LNCAP (cell line): Measurements from ENCODE around the gene SYN1.

Experiments
- TF ChIP-seq, protein P1 (sequence below): fragments of 450-650 bp; IDR thresholded peaks from 2 replicates; pipeline ENCODE4 v1.5.1; 2017; ENCODE audit warnings: mild to moderate bottlenecking

The SYN1 gene

DNA sequence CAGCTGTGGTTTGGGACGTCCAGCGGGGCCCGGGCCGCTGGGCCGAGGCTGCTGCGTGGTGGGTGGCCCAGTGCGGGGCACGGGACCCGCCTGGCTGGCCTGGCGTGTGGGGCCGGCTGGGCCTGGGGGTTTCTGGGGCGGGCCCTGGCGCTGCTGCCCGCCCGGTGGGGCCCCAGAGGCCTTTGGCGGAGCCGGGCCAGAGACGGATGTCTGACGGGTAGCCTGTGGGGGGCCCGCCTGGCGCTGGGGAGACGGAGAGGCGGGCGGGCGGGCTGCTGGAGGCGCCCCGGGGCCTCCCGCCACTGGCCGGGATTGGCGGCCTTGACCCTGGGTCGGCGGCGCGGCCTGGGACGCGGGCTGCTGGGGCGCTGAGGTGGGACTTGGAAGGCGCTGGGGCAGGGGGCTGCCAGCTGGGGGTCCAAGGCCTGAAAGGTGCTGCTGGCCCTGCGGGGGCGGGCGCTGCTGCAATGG, 45.5 kb downstream of the SYN1 start:
- TF ChIP-seq, protein P1, sequence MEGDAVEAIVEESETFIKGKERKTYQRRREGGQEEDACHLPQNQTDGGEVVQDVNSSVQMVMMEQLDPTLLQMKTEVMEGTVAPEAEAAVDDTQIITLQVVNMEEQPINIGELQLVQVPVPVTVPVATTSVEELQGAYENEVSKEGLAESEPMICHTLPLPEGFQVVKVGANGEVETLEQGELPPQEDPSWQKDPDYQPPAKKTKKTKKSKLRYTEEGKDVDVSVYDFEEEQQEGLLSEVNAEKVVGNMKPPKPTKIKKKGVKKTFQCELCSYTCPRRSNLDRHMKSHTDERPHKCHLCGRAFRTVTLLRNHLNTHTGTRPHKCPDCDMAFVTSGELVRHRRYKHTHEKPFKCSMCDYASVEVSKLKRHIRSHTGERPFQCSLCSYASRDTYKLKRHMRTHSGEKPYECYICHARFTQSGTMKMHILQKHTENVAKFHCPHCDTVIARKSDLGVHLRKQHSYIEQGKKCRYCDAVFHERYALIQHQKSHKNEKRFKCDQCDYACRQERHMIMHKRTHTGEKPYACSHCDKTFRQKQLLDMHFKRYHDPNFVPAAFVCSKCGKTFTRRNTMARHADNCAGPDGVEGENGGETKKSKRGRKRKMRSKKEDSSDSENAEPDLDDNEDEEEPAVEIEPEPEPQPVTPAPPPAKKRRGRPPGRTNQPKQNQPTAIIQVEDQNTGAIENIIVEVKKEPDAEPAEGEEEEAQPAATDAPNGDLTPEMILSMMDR, result no peak

DNA sequence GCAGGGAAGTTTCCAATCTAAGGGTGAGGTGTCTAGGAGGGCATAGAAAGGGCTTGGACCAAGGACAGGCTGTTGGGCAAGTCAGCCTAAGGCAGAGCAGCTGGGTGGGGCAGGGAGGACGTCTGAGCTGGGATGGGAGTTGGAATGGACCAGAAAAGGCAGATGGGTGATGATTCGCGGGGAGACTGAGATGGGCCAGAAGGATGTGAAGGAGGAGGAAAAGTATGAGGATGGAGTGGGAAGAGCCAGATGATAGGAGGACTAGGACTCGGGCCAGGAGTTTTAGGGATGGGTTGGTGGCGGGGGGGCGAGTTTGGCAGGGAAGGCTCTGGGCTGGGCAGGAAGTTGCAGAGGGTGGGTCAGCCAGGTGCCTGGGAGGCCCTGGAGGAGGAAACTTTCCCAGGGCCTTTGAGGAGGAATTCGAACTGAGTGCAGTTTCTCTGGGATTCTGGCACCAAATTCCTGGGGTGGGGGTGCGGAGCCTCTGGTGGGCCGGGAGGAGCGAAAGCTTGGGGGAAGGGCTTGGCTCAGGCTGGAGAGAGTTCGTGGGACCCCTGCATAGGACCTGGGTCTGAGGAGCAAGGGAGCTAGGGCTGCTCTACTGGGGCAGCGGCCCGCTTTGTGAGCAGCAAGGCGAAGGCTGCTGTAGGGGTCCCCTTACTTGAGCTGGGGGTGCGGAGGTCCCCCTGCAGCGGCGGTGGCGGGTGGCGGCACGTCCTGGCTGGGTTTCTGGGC, 46.1 kb downstream of the SYN1 start:
- TF ChIP-seq, protein P1, result no peak

GRCh38 chrX:47572773-47573340, 46.8 kb downstream of the SYN1 start:
- TF ChIP-seq, protein P1, result no peak

DNA sequence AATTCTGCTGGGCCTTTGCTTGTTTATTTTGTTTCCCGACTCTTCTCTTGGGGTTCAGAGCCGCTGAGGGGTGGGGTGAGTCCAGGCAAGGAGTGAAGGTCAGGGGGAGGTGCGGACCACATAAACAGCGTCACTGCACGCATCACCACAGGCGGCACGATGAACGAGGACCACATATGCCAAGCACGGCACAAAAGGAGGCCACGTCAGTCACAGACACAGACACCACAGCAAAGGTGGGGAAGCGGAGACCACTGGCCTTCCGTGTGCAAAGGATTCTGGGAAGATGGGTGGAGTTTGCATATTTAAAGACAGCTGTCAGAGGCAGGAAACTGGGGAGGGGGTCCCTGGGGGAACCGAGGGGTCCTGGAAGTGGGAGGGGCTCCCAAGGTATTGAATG, 47.8 kb downstream of the SYN1 start:
- TF ChIP-seq, protein P1, result no peak

DNA sequence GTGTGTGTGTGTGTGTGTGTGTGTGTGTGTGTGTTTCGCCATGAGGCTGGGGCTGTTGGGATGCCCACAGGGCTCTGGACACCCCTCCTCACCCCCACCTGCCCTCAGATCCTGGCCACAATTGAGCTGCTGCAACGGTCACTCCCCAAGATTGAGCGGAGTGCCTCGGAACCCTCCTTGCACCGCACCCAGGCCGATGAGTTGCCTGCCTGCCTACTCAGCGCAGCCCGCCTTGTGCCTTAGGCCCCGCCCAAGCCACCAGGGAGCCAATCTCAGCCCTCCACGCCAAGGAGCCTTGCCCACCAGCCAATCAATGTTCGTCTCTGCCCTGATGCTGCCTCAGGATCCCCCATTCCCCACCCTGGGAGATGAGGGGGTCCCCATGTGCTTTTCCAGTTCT, 48.4 kb downstream of the SYN1 start:
- TF ChIP-seq, protein P1, result no peak

- TF ChIP-seq, protein P1, result no peak
Measured at GRCh38 chrX:47570794-47571193, 48.9 kb downstream of the SYN1 start.

- TF ChIP-seq, protein P1, result peak; percentile 20; the same call in 1 of the 2 replicates
Measured at GRCh38 chrX:47568656-47569295, 50.9 kb downstream of the SYN1 start.
